Karpas-422 (cell line): ENCODE data around the gene ASH1L. TPM values are rescaled to one million over a fixed set of nuclear protein-coding genes. Genes with fewer than 3 reads are reported as not detected.
"Not testable (repeated sequence)": the region's sequence is repeated elsewhere in the genome, so short reads cannot be mapped to it uniquely, and the experiment has no call there.

ENCODE experiments used
- DNase-seq: peaks from one replicate; pipeline ENCODE4 v3.0.0-alpha.2; 2015
- H2AFZ ChIP-seq: fragments of 200-600 bp; sonication (generic); 2 replicates; pipeline ENCODE4 v1.6.1; 2014; ENCODE audit warnings: antibody characterized with exemption, low read length, mixed read lengths
- H3K27ac ChIP-seq: fragments of 200-600 bp; sonication (generic); 2 replicates; pipeline ENCODE4 v1.5.1; 2014; ENCODE audit warnings: mild to moderate bottlenecking, low read length, moderate library complexity
- H3K27me3 ChIP-seq: fragments of 200-600 bp; sonication (generic); 2 replicates; pipeline ENCODE4 v1.6.1; 2014; ENCODE audit warnings: low read length, mixed read lengths
- H3K36me3 ChIP-seq: fragments of 200-600 bp; sonication (generic); 2 replicates; pipeline ENCODE4 v1.6.1; 2014; ENCODE audit warnings: low read length, mixed read lengths; ENCODE audit not compliant: insufficient read depth
- H3K4me1 ChIP-seq: fragments of 200-600 bp; sonication (generic); 2 replicates; pipeline ENCODE4 v1.6.1; 2014; ENCODE audit warnings: mild to moderate bottlenecking, low read length, mixed read lengths
- H3K4me2 ChIP-seq: fragments of 200-600 bp; sonication (generic); 2 replicates; pipeline ENCODE4 v1.6.1; 2014; ENCODE audit warnings: low read length, low read depth, mild to moderate bottlenecking; ENCODE audit not compliant: poor library complexity, severe bottlenecking
- H3K4me3 ChIP-seq: fragments of 200-600 bp; sonication (generic); 2 replicates; pipeline ENCODE4 v1.5.1; 2014; ENCODE audit warnings: mild to moderate bottlenecking, antibody characterized with exemption, low read length, mixed read lengths
- H3K79me2 ChIP-seq: fragments of 200-600 bp; sonication (generic); 2 replicates; pipeline ENCODE4 v1.6.1; 2014; ENCODE audit warnings: mild to moderate bottlenecking, low read length, mixed read lengths
- H3K9ac ChIP-seq: fragments of 200-600 bp; sonication (generic); 2 replicates; pipeline ENCODE4 v1.6.0; 2014; ENCODE audit warnings: low read length
- H3K9me2 ChIP-seq: fragments of 200-600 bp; sonication (generic), shearing (Covaris generic); replicated peaks from 2 replicates; pipeline ENCODE4 v1.6.0; 2014; ENCODE audit warnings: mild to moderate bottlenecking, low read length, moderate library complexity; ENCODE audit not compliant: insufficient read depth
- H3K9me3 ChIP-seq: fragments of 300-700, 200-600 bp; sonication (generic); 2 replicates; pipeline ENCODE4 v1.6.1; 2014; ENCODE audit warnings: low read length, mixed read lengths
- H4K20me1 ChIP-seq: fragments of 200-600 bp; sonication (generic); 2 replicates; pipeline ENCODE4 v1.6.1; 2014; ENCODE audit warnings: mild to moderate bottlenecking, antibody characterized with exemption, low read length, low read depth; ENCODE audit not compliant: insufficient read depth
- total RNA-seq: library from RNA; depleted of rRNA; stranded (reverse); fragments of >200 nt; shearing (Covaris generic); gene quantifications from 2 replicates; pipeline ENCODE4 v1.2.3, GENCODE V29; 2014; ENCODE audit warnings: low replicate concordance

The ASH1L gene
- total RNA-seq, 1 experiment from 2014 or later: 45.1 TPM

GRCh38 chr1:155360051-155360450 lies 202.6 kb downstream of the ASH1L start:
- H2AFZ ChIP-seq: no peak overlapping the region
- H3K36me3 ChIP-seq: peaks cover 18% of the 10 kb centered on the region

DNA sequence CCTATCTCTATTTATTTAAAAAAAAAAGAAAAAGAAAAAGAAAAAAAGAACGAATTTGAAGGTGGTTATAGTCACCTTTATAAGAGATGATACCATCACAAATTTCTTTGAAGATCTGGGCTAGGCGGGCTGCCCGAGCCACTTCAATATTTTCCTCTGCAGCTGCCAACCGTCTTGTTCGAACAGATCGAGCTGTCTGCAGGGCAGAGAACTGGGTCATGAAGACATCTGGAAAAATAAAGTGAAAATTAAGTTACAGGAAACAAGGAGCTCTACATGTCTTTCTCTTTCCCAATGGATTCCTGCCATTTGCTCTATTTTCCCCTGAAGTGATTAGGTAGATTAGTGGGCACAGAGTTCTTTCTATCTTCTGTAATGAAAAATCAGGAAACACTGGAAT lies 210.0 kb downstream of the ASH1L start:
- peaks cover 34% of the 10 kb centered on the region for H3K36me3 ChIP-seq
- H3K27ac ChIP-seq: no peak overlapping the region
- no peaks in the 10 kb centered on the region for H3K9me2 ChIP-seq
- no peaks in the 10 kb centered on the region for H4K20me1 ChIP-seq
- no peaks in the 10 kb centered on the region for H3K27me3 ChIP-seq
- no peaks in the 10 kb centered on the region for H3K79me2 ChIP-seq
- no peak overlapping the region for H3K4me3 ChIP-seq
- H3K4me1 ChIP-seq: no peaks in the 10 kb centered on the region
- H3K9ac ChIP-seq: no peak overlapping the region
- no peaks in the 10 kb centered on the region for H3K9me3 ChIP-seq
- no peak overlapping the region for H2AFZ ChIP-seq
- DNase-seq: no peak
- no peak overlapping the region for H3K4me2 ChIP-seq

More at GRCh38 chr1:155360051-155360450, 202.6 kb downstream of the ASH1L start:
- Histone ChIP-seq H3K27ac (no peak overlapping the region), H3K4me2 (no peak overlapping the region), H3K9me3 (no peaks in the 10 kb centered on the region), H3K9me2 (no peaks in the 10 kb centered on the region), H4K20me1 (no peaks in the 10 kb centered on the region), H3K4me3 (no peak overlapping the region), H3K79me2 (no peaks in the 10 kb centered on the region), H3K9ac (no peak overlapping the region), H3K4me1 (no peaks in the 10 kb centered on the region), H3K27me3 (no peaks in the 10 kb centered on the region)
- no peak for DNase-seq

DNA sequence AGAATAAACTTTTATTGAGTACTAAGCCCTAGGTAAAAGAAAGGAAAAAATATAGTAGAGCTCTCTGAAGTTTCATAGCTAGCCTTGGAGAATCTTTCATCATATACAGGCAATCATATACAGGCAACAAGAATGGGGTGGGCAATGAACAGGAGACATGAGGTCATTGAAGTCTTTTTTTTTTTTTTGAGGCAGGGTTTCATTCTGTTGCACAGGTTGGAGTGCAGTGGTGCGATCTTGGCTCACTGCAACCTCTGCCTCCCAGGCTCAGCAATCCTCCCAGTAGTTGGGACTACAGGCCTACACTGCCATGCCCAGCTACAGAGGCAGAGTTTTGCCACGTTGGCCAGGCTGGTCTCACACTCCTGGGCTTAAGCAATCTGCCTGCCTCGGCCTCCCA lies 219.8 kb downstream of the ASH1L start:
- peaks cover 53% of the 10 kb centered on the region for H3K36me3 ChIP-seq

DNA sequence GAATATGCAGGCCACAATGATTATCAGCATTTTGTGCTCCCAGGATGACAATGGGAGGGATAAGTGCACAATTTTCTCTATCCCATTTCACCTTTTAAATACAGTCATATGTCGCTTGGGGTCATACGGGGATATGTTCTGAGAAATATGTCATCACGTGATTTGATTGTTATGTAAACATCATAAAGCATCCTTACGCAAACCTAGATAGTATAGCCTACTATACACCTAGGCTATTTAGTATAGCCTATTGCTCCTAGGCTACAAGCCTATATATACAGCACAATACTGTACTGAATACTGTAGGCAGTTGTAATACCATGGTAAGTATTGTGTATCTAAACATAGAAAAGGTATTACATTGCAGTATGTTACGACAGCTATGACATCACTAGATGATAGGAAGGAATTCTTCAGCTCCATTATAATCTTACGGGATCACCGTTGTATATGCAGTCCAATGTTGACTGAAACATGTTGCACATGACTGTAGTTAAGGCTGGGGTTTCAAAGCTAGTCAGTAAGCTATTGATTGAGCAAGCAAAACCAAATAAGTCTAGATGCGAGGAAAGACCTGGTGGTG lies 223.0 kb downstream of the ASH1L start:
- no peaks in the 10 kb centered on the region for H4K20me1 ChIP-seq
- no peak overlapping the region for H3K27ac ChIP-seq

More for the DNA sequence above, 219.8 kb downstream of the ASH1L start:
- Histone ChIP-seq H3K27me3 (no peaks in the 10 kb centered on the region), H2AFZ (no peak overlapping the region), H3K27ac (no peak overlapping the region), H3K9ac (no peak overlapping the region), H4K20me1 (no peaks in the 10 kb centered on the region), H3K4me1 (no peaks in the 10 kb centered on the region), H3K9me3 (no peaks in the 10 kb centered on the region), H3K9me2 (no peaks in the 10 kb centered on the region), H3K79me2 (no peaks in the 10 kb centered on the region), H3K4me3 (no peak overlapping the region), H3K4me2 (no peak overlapping the region)
- no peak for DNase-seq

GRCh38 chr1:155334962-155335361 lies 227.6 kb downstream of the ASH1L start:
- no peak overlapping the region for H3K9ac ChIP-seq
- no peak overlapping the region for H3K27ac ChIP-seq
- H3K36me3 ChIP-seq: peaks cover 48% of the 10 kb centered on the region; the same call in 1 of the 2 replicates
- H4K20me1 ChIP-seq: no peaks in the 10 kb centered on the region
- DNase-seq: no peak
- peaks cover 4% of the 10 kb centered on the region; the same call in 1 of the 2 replicates for H3K79me2 ChIP-seq
- H3K9me2 ChIP-seq: no peaks in the 10 kb centered on the region
- H3K4me3 ChIP-seq: no peak overlapping the region
- H3K27me3 ChIP-seq: no peaks in the 10 kb centered on the region
- no peak overlapping the region for H3K4me2 ChIP-seq
- peaks cover 16% of the 10 kb centered on the region for H3K4me1 ChIP-seq
- no peaks in the 10 kb centered on the region for H3K9me3 ChIP-seq
- no peak overlapping the region for H2AFZ ChIP-seq

More for the DNA sequence above, 223.0 kb downstream of the ASH1L start:
- H2AFZ ChIP-seq: no peak overlapping the region
- no peak overlapping the region for H3K4me3 ChIP-seq
- H3K9me3 ChIP-seq: no peaks in the 10 kb centered on the region
- H3K9me2 ChIP-seq: no peaks in the 10 kb centered on the region
- no peaks in the 10 kb centered on the region for H3K4me1 ChIP-seq
- DNase-seq: no peak
- H3K79me2 ChIP-seq: peaks cover 4% of the 10 kb centered on the region; the same call in 1 of the 2 replicates
- H3K36me3 ChIP-seq: peaks cover 43% of the 10 kb centered on the region; the same call in 1 of the 2 replicates
- no peaks in the 10 kb centered on the region for H3K27me3 ChIP-seq
- H3K9ac ChIP-seq: no peak overlapping the region
- H3K4me2 ChIP-seq: no peak overlapping the region

DNA sequence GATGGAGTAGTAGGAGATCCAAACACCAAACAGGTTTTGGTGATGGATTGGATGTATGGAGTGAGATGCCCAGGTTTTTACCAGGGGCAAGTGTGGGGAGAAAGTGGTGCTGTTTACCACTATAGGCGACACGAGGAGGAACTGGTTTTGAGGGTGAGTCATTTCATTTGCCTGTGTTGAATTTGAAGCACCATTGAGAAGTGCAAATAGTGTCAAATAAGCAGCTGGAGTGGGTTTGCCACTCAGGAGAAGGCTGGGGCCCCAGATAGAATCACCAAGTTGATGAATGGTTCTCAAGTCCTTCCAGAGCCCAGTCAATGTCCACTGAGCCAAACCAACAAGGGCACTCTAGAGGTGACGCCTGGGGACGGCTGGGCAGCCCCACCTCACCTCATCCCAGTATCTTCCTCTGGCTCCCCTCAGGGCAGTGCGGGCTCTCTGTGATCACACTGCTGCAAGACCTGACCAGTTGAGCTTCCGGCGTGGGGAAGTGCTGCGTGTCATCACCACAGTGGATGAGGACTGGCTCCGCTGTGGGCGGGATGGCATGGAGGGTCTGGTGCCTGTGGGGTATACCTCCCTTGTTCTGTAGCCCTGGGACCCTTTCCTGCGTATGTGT lies 232.5 kb downstream of the ASH1L start:
- H3K36me3 ChIP-seq: peaks cover 26% of the 10 kb centered on the region; the same call in 1 of the 2 replicates
- no peak for DNase-seq
- H3K9me3 ChIP-seq: no peaks in the 10 kb centered on the region
- H3K79me2 ChIP-seq: peaks cover 3% of the 10 kb centered on the region; the same call in 1 of the 2 replicates
- H3K27me3 ChIP-seq: no peaks in the 10 kb centered on the region
- H2AFZ ChIP-seq: no peak overlapping the region
- peaks cover 18% of the 10 kb centered on the region for H3K4me1 ChIP-seq
- H3K9me2 ChIP-seq: no peaks in the 10 kb centered on the region
- H3K9ac ChIP-seq: no peak overlapping the region
- H3K27ac ChIP-seq: no peak overlapping the region
- no peaks in the 10 kb centered on the region for H4K20me1 ChIP-seq
- no peak overlapping the region for H3K4me3 ChIP-seq
- no peak overlapping the region for H3K4me2 ChIP-seq

- H2AFZ ChIP-seq, H3K27ac ChIP-seq, H3K9me2 ChIP-seq, H3K27me3 ChIP-seq, H3K4me3 ChIP-seq, H3K79me2 ChIP-seq, H3K4me2 ChIP-seq, H4K20me1 ChIP-seq, DNase-seq, H3K9ac ChIP-seq, H3K9me3 ChIP-seq: not testable (repeated sequence)
- Histone ChIP-seq H3K4me1 (peaks cover 28% of the 10 kb centered on the region), H3K36me3 (peaks cover 20% of the 10 kb centered on the region; the same call in 1 of the 2 replicates)
Observed at GRCh38 chr1:155328856-155329255, 233.7 kb downstream of the ASH1L start.

GRCh38 chr1:155327981-155328380 lies 234.6 kb downstream of the ASH1L start:
- Histone ChIP-seq H3K9me3 (no peaks in the 10 kb centered on the region), H3K9me2 (no peaks in the 10 kb centered on the region), H3K4me3 (no peak overlapping the region), H2AFZ (no peak overlapping the region), H3K79me2 (no peaks in the 10 kb centered on the region), H3K9ac (no peak overlapping the region), H3K27ac (no peak overlapping the region), H3K36me3 (peaks cover 15% of the 10 kb centered on the region; the same call in 1 of the 2 replicates), H4K20me1 (no peaks in the 10 kb centered on the region), H3K4me1 (peaks cover 30% of the 10 kb centered on the region), H3K4me2 (no peak overlapping the region), H3K27me3 (no peaks in the 10 kb centered on the region)
- DNase-seq: no peak
